ENCODE results near the gene PRRX2. TPM values are rescaled to one million over a fixed set of nuclear protein-coding genes. Genes with fewer than 3 reads are reported as not detected.

PRRX2 gene
- total and polyA plus RNA-seq, 2 donors (not counting 1 experiment from before 2014, with no cell fraction given) = not detected

- DNase-seq (no peak), ATAC-seq (ENCODE audit: low read depth) (no peak)
- no peak overlapping the region for H3K27ac Mint-ChIP-seq
- CTCF ChIA-PET = interaction anchor here (0.6 to 4.4 kb wide), 3 partner anchors 9 to 242 kb away, joined by 3 to 57 read pairs (median 36); no protein-coding TSS in a partner anchor
- Histone ChIP-seq H3K4me1 (ENCODE audit: control insufficient read depth in 2 of 2, insufficient read depth in 2 of 2, low read length in 2 of 2) (peaks cover 0 to 16% of the 10 kb centered on the region in 2 donors), H3K9ac (ENCODE audit: low read length) (no peak overlapping the region), H4K20me1 (ENCODE audit: control insufficient read depth, insufficient read depth, low read length, poor library complexity, severe bottlenecking) (no peaks in the 10 kb centered on the region), H2AFZ (ENCODE audit: insufficient read depth, low read depth, low read length, poor library complexity, severe bottlenecking) (no peak overlapping the region), H3K36me3 (replicated peaks in 1 of 2; ENCODE audit: control extremely low read depth in 1 of 2, control insufficient read depth in 1 of 2, extremely low read depth in 1 of 2, insufficient read depth in 2 of 2, low read length in 1 of 2) (no peaks in the 10 kb centered on the region), H3K79me2 (ENCODE audit: control insufficient read depth, insufficient read depth, low read length) (no peaks in the 10 kb centered on the region), H3K4me3 (ENCODE audit: control extremely low read depth in 1 of 5, extremely low read depth in 1 of 5, insufficient read depth in 1 of 5, low read depth in 2 of 5, low read length in 4 of 5) (no peak overlapping the region), H3K9me3 (ENCODE audit: control extremely low read depth in 1 of 3, control insufficient read depth in 2 of 3, insufficient read depth in 1 of 3, low read length in 2 of 3) (no peaks in the 10 kb centered on the region), H3K27me3 (replicated peaks in 1 of 4; ENCODE audit: control extremely low read depth in 1 of 4, control insufficient read depth in 3 of 4, insufficient read depth in 4 of 4, low read length in 3 of 4) (peaks cover 0 to 12% (median 0%) of the 10 kb centered on the region in 4 experiments), H3K4me2 (replicated peaks; ENCODE audit: low read depth, low read length, poor library complexity, severe bottlenecking) (no peak overlapping the region), H3K27ac (ENCODE audit: low read length in 2 of 2) (no peak overlapping the region)
- POLR2A ChIA-PET = no interaction called here
- no peaks in the 10 kb centered on the region for H3K27me3 Mint-ChIP-seq
- no peak overlapping the region for H3K4me3 Mint-ChIP-seq
- intact Hi-C loops (cut with micrococcal nuclease) = loop anchor here (5.0 kb wide), 2 partner anchors 94 to 366 kb away; partner anchors contain the start of gene ASB6
- peaks cover 7% of the 10 kb centered on the region for H3K4me1 Mint-ChIP-seq
- no peaks in the 10 kb centered on the region for H3K9me3 Mint-ChIP-seq (ENCODE audit: insufficient read depth)
- 64% methylated on average over 20 of the region's 20 CpGs for WGBS (ENCODE audit: insufficient coverage)
- TF ChIP-seq CTCF (IDR thresholded peaks at IDR 0.05) = no peak
- no peak for TF ChIP-seq EZH2 (IDR thresholded peaks at IDR 0.05; ENCODE audit: borderline replicate concordance, insufficient read depth, low read depth, low read length, poor library complexity, severe bottlenecking)
Observed at GRCh38 chr9:129736334-129736733, 70.9 kb downstream of the PRRX2 start.

GRCh38 chr9:129737479-129738274, 72.2 kb downstream of the PRRX2 start:
- peaks cover 7% of the 10 kb centered on the region for H3K4me1 Mint-ChIP-seq
- WGBS (ENCODE audit: insufficient coverage) = 4% methylated on average over 47 of the region's 48 CpGs

More at GRCh38 chr9:129737479-129738274, 72.2 kb downstream of the PRRX2 start:
- H3K4me1 ChIP-seq (ENCODE audit: control insufficient read depth in 2 of 2, insufficient read depth in 2 of 2, low read length in 2 of 2) = peaks cover 0 to 16% of the 10 kb centered on the region in 2 donors
- TF ChIP-seq CTCF (IDR thresholded peaks at IDR 0.05) = peak; percentile 91
- TF ChIP-seq EZH2 (IDR thresholded peaks at IDR 0.05; ENCODE audit: borderline replicate concordance, insufficient read depth, low read depth, low read length, poor library complexity, severe bottlenecking) = no peak
- peaks cover 0 to 12% (median 0%) of the 10 kb centered on the region in 4 experiments for H3K27me3 ChIP-seq (replicated peaks in 1 of 4; ENCODE audit: control extremely low read depth in 1 of 4, control insufficient read depth in 3 of 4, insufficient read depth in 4 of 4, low read length in 3 of 4)
- Mint-ChIP-seq H3K9me3 (ENCODE audit: insufficient read depth) (no peaks in the 10 kb centered on the region), H3K27me3 (no peaks in the 10 kb centered on the region), H3K27ac (peak overlapping the region; percentile 74), H3K4me3 (peak overlapping the region; percentile 71)
- H3K9me3 ChIP-seq (ENCODE audit: control extremely low read depth in 1 of 3, control insufficient read depth in 2 of 3, insufficient read depth in 1 of 3, low read length in 2 of 3) = no peaks in the 10 kb centered on the region
- CTCF ChIA-PET = interaction anchor here (0.6 to 4.4 kb wide), 29 partner anchors 10 to 1486 kb away, joined by 3 to 57 read pairs (median 4); no protein-coding TSS in a partner anchor
- H3K36me3 ChIP-seq (replicated peaks in 1 of 2; ENCODE audit: control extremely low read depth in 1 of 2, control insufficient read depth in 1 of 2, extremely low read depth in 1 of 2, insufficient read depth in 2 of 2, low read length in 1 of 2) = no peaks in the 10 kb centered on the region
- peak overlapping the region; percentile 85 for H3K4me2 ChIP-seq (replicated peaks; ENCODE audit: low read depth, low read length, poor library complexity, severe bottlenecking)
- H4K20me1 ChIP-seq (ENCODE audit: control insufficient read depth, insufficient read depth, low read length, poor library complexity, severe bottlenecking) = no peaks in the 10 kb centered on the region
- H2AFZ ChIP-seq (ENCODE audit: insufficient read depth, low read depth, low read length, poor library complexity, severe bottlenecking) = peak overlapping the region; percentile 95
- peak; percentile 86 for ATAC-seq (ENCODE audit: low read depth)
- H3K79me2 ChIP-seq (ENCODE audit: control insufficient read depth, insufficient read depth, low read length) = no peaks in the 10 kb centered on the region
- peak overlapping the region; percentile 86 for H3K9ac ChIP-seq (ENCODE audit: low read length)
- intact Hi-C loops (cut with micrococcal nuclease) = loop anchor here (1.0 to 5.0 kb wide), 5 partner anchors 46 to 606 kb away; partner anchors contain the start of gene ASB6
- peak; percentile 90 for DNase-seq
- POLR2A ChIA-PET = interaction anchor here (0.5 to 1.3 kb wide), 3 partner anchors 52 to 112 kb away, joined by 3 to 6 read pairs (median 4); partner anchors contain the start of gene NTMT1
- peak overlapping the region; percentile 2 to 81 (median 66) for H3K4me3 ChIP-seq (ENCODE audit: control extremely low read depth in 1 of 5, extremely low read depth in 1 of 5, insufficient read depth in 1 of 5, low read depth in 2 of 5, low read length in 4 of 5)
- H3K27ac ChIP-seq (ENCODE audit: low read length in 2 of 2) = peak overlapping the region in 1 of 2 donors; percentile 78
